ENCODE data around the gene PSMD14.

- TF ChIP-seq EZH2 (conservative IDR thresholded peaks at IDR 0.05; ENCODE audit: low read depth, low read length) = no peak
- TF ChIP-seq MAFK (conservative IDR thresholded peaks at IDR 0.05 in 1 of 2, IDR thresholded peaks at IDR 0.05 in 1 of 2; ENCODE audit: low read length in 2 of 2) = no peak
Measured at GRCh38 chr2:161425728-161426454, 117.7 kb downstream of the PSMD14 start.

Data from HepG2 (cell line).